Measurements from ENCODE around the gene PDX1.

DNA sequence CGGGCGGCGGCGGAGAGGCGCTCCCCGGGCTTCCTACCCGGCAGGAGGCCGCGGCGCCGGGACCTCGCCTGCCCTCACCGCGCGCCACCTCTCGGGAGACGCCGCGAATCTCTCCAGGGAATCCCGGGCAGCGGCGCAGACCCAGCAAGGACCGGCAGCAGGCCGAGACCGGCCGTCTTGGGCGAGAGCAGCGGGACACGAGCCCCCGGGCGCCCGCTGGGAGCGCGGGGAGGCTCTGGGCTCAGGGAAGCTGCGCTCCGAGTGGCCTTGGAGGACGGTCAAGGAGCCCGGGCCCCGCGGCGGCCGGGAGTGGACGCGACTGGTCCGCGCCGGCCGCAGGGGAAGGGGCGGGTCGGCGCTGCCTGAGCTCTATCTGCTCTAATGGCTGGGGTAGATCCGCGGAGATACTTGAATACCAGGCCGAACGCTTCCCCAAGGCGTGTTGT lies 34.6 kb downstream of the PDX1 start:
- TF ChIP-seq, protein P1, sequence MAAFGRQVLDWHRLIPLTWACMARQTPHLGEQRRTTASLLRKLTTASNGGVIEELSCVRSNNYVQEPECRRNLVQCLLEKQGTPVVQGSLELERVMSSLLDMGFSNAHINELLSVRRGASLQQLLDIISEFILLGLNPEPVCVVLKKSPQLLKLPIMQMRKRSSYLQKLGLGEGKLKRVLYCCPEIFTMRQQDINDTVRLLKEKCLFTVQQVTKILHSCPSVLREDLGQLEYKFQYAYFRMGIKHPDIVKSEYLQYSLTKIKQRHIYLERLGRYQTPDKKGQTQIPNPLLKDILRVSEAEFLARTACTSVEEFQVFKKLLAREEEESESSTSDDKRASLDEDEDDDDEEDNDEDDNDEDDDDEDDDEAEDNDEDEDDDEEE (CRISPR knock-in tag; IDR thresholded peaks at IDR 0.05), result no peak
- TF ChIP-seq FOSL2 (CRISPR knock-in tag; IDR thresholded peaks at IDR 0.05) (no peak), RFX3 (CRISPR knock-in tag; IDR thresholded peaks at IDR 0.05) (no peak), RNF2 (conservative IDR thresholded peaks at IDR 0.05; ENCODE audit: low read depth) (no peak), NR2C2 (CRISPR knock-in tag; IDR thresholded peaks at IDR 0.05; ENCODE audit: borderline replicate concordance) (no peak), CHD2 (IDR thresholded peaks at IDR 0.05; ENCODE audit: low read depth, low read length) (no peak), ZNF777 (CRISPR knock-in tag; IDR thresholded peaks at IDR 0.05) (no peak), POLR2A (IDR thresholded peaks at IDR 0.05; ENCODE audit: insufficient read depth in 1 of 2, low read depth in 2 of 2, low read length in 2 of 2) (no peak), ZNF589 (CRISPR knock-in tag; conservative IDR thresholded peaks at IDR 0.05) (no peak), EZH2 (conservative IDR thresholded peaks at IDR 0.05; ENCODE audit: low read depth, low read length) (no peak), RAD21 (CRISPR knock-in tag; IDR thresholded peaks at IDR 0.05) (no peak), ZBTB8A (CRISPR knock-in tag; IDR thresholded peaks at IDR 0.05; ENCODE audit: borderline replicate concordance, low read depth) (no peak)
- TF ChIP-seq, protein P2, sequence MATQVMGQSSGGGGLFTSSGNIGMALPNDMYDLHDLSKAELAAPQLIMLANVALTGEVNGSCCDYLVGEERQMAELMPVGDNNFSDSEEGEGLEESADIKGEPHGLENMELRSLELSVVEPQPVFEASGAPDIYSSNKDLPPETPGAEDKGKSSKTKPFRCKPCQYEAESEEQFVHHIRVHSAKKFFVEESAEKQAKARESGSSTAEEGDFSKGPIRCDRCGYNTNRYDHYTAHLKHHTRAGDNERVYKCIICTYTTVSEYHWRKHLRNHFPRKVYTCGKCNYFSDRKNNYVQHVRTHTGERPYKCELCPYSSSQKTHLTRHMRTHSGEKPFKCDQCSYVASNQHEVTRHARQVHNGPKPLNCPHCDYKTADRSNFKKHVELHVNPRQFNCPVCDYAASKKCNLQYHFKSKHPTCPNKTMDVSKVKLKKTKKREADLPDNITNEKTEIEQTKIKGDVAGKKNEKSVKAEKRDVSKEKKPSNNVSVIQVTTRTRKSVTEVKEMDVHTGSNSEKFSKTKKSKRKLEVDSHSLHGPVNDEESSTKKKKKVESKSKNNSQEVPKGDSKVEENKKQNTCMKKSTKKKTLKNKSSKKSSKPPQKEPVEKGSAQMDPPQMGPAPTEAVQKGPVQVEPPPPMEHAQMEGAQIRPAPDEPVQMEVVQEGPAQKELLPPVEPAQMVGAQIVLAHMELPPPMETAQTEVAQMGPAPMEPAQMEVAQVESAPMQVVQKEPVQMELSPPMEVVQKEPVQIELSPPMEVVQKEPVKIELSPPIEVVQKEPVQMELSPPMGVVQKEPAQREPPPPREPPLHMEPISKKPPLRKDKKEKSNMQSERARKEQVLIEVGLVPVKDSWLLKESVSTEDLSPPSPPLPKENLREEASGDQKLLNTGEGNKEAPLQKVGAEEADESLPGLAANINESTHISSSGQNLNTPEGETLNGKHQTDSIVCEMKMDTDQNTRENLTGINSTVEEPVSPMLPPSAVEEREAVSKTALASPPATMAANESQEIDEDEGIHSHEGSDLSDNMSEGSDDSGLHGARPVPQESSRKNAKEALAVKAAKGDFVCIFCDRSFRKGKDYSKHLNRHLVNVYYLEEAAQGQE (IDR thresholded peaks at IDR 0.05; ENCODE audit: borderline replicate concordance in 1 of 2, low read depth in 1 of 2, low read length in 2 of 2), result no peak
- TF ChIP-seq, protein P3, sequence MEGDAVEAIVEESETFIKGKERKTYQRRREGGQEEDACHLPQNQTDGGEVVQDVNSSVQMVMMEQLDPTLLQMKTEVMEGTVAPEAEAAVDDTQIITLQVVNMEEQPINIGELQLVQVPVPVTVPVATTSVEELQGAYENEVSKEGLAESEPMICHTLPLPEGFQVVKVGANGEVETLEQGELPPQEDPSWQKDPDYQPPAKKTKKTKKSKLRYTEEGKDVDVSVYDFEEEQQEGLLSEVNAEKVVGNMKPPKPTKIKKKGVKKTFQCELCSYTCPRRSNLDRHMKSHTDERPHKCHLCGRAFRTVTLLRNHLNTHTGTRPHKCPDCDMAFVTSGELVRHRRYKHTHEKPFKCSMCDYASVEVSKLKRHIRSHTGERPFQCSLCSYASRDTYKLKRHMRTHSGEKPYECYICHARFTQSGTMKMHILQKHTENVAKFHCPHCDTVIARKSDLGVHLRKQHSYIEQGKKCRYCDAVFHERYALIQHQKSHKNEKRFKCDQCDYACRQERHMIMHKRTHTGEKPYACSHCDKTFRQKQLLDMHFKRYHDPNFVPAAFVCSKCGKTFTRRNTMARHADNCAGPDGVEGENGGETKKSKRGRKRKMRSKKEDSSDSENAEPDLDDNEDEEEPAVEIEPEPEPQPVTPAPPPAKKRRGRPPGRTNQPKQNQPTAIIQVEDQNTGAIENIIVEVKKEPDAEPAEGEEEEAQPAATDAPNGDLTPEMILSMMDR (CRISPR knock-in tag; IDR thresholded peaks at IDR 0.05), result no peak
